Activated CD8-positive, alpha-beta T cell treated with anti-CD3 and anti-CD28 coated beads for 36 hours (primary cell): ENCODE measurements around the gene TAF11. TPM values are rescaled to one million over a fixed set of nuclear protein-coding genes. Genes with fewer than 3 reads are reported as not detected.

Experiments
- ATAC-seq: fragments of 200-7000 bp; cut with Tn5 transposase; one replicate; pipeline ENCODE4 v1.10.0; 2021; ENCODE audit warnings: mild to moderate bottlenecking, moderate library complexity
- CTCF ChIA-PET: fragments of 350-600 bp; sonication (Branson Sonifier 250); formaldehyde crosslinking; loops from one replicate; lab custom pipeline; 2021; ENCODE audit warnings: antibody characterized with exemption; lab: Charles Lee
- POLR2A ChIA-PET: fragments of 350-600 bp; sonication (Branson Sonifier 250); formaldehyde crosslinking; loops from one replicate; lab custom pipeline; 2021; ENCODE audit warnings: antibody characterized with exemption; lab: Charles Lee
- DNase-seq: peaks from one replicate; pipeline ENCODE4 v3.0.0-alpha.2; 2020
- H3K27ac Mint-ChIP-seq: one replicate; pipeline ENCODE4 v1.8.0; 2021; ENCODE audit warnings: mild to moderate bottlenecking, mixed read lengths
- H3K27me3 Mint-ChIP-seq: one replicate; pipeline ENCODE4 v1.8.0; 2021; ENCODE audit warnings: mixed read lengths
- H3K36me3 Mint-ChIP-seq: one replicate; pipeline ENCODE4 v1.8.0; 2021; ENCODE audit warnings: low read depth, mixed read lengths
- H3K4me1 Mint-ChIP-seq: one replicate; pipeline ENCODE4 v1.8.0; 2021; ENCODE audit warnings: low read depth, mixed read lengths
- H3K4me3 Mint-ChIP-seq: one replicate; pipeline ENCODE4 v1.8.0; 2021; ENCODE audit warnings: mild to moderate bottlenecking, moderate library complexity, mixed read lengths
- H3K9me3 Mint-ChIP-seq: one replicate; pipeline ENCODE4 v1.8.0; 2021; ENCODE audit warnings: mixed read lengths
- intact Hi-C: fragments of 100-400 bp; cut with micrococcal nuclease; formaldehyde crosslinking; loops from one replicate; pipeline ENCODE4 v1.10.0; 2022
- total RNA-seq, 2 experiments: library from RNA; stranded (reverse); gene quantifications; one replicate each; pipeline ENCODE4 v1.2.3, GENCODE V29; 2021
- TF ChIP-seq, protein P1 (sequence below): fragments of 200-600 bp; IDR thresholded peaks from one replicate; pipeline ENCODE4 v1.8.0; 2022; ENCODE audit warnings: antibody characterized with exemption, mild to moderate bottlenecking

Gene TAF11
- total RNA-seq, 2 experiments from 2014 or later: 29.3 to 29.4 TPM

DNA sequence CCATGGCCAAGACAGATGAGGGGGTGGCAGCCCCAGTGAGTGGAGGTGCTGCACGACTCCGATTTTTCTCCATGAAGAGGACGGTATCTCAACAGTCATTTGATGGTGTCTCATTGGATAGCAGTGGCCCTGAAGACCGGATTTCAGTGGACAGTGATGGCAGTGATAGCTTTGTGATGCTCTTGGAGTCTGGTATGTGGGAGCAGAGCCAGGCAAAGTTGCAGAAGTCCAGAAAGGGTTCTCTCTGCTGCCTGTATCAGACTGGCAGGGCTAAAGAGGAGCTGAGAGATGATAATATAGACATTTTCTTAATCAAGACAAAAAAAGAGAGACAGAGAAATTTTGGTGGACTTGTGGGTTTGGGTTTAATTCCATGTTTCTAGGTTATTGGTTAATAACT, 23.8 kb downstream of the TAF11 start:
- ATAC-seq: no peak
- ChIA-PET POLR2A (interaction anchor here (0.6 kb wide), 1 partner anchor 35 kb away, joined by 3 read pairs; no protein-coding TSS in a partner anchor), CTCF (interaction anchor here (1.6 kb wide), 1 partner anchor 9 kb away, joined by 4 read pairs; no protein-coding TSS in a partner anchor)
- H3K4me3 Mint-ChIP-seq: no peak overlapping the region
- H3K27ac Mint-ChIP-seq: no peak overlapping the region
- H3K27me3 Mint-ChIP-seq: no peaks in the 10 kb centered on the region
- TF ChIP-seq, protein P1, sequence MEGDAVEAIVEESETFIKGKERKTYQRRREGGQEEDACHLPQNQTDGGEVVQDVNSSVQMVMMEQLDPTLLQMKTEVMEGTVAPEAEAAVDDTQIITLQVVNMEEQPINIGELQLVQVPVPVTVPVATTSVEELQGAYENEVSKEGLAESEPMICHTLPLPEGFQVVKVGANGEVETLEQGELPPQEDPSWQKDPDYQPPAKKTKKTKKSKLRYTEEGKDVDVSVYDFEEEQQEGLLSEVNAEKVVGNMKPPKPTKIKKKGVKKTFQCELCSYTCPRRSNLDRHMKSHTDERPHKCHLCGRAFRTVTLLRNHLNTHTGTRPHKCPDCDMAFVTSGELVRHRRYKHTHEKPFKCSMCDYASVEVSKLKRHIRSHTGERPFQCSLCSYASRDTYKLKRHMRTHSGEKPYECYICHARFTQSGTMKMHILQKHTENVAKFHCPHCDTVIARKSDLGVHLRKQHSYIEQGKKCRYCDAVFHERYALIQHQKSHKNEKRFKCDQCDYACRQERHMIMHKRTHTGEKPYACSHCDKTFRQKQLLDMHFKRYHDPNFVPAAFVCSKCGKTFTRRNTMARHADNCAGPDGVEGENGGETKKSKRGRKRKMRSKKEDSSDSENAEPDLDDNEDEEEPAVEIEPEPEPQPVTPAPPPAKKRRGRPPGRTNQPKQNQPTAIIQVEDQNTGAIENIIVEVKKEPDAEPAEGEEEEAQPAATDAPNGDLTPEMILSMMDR: no peak
- no peaks in the 10 kb centered on the region for H3K9me3 Mint-ChIP-seq
- DNase-seq: no peak
- peaks cover 9% of the 10 kb centered on the region for H3K36me3 Mint-ChIP-seq
- no peaks in the 10 kb centered on the region for H3K4me1 Mint-ChIP-seq
- intact Hi-C loops: no loop called here

DNA sequence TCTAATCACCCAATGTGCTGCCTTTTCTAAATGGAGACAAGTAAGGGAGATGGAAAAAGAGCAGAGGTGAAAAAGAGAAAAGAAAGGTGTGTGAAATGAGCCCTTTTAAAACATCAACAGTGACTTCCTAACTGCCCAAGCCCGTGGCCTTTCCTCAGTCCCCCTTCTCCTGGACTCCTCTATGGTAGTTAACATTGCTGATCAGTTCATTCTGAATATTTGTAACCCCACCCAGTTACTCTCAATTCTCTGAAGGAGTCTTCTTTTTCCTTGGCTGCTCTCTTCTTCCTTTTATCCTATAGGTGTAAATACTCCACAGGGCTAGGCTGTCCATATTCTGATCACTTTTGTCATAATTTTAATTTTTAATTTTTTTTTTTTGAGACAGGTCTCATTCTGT, 27.1 kb downstream of the TAF11 start:
- intact Hi-C loops: no loop called here
- H3K4me3 Mint-ChIP-seq: no peak overlapping the region

DNA sequence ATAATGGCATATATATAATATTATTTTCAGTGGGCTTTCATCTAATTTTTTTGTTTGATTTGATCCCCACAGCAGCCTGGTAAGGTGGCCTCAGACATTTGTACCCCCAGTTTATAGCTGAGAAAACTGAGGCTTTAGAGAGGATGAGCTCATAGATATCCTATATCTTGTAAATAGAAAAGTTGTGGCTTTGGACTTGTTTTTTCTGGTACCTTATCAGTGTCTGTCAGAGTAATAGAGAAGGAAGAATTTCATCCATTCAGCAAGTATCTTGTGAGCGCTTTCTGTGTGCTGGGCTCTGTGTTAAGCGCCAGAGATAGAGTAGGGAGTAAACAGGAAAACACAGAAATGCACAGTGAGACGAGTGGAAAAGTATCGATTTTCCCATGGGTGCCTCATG, 27.9 kb downstream of the TAF11 start:
- POLR2A ChIA-PET: interaction anchor here (1.0 kb wide), 1 partner anchor 12 kb away, joined by 3 read pairs; no protein-coding TSS in a partner anchor
- TF ChIP-seq, protein P1: no peak
- peaks cover 31% of the 10 kb centered on the region for H3K36me3 Mint-ChIP-seq
- H3K27me3 Mint-ChIP-seq: no peaks in the 10 kb centered on the region
- H3K4me3 Mint-ChIP-seq: no peak overlapping the region
- DNase-seq: no peak
- no peaks in the 10 kb centered on the region for H3K4me1 Mint-ChIP-seq
- H3K9me3 Mint-ChIP-seq: no peaks in the 10 kb centered on the region
- H3K27ac Mint-ChIP-seq: no peak overlapping the region
- CTCF ChIA-PET: no interaction called here
- ATAC-seq: no peak
- intact Hi-C loops: no loop called here

More for the DNA sequence above, 27.1 kb downstream of the TAF11 start:
- H3K27me3 Mint-ChIP-seq: no peaks in the 10 kb centered on the region
- no peak overlapping the region for H3K27ac Mint-ChIP-seq
- H3K9me3 Mint-ChIP-seq: no peaks in the 10 kb centered on the region
- POLR2A ChIA-PET: no interaction called here
- TF ChIP-seq, protein P1: no peak
- H3K4me1 Mint-ChIP-seq: no peaks in the 10 kb centered on the region
- H3K36me3 Mint-ChIP-seq: peaks cover 28% of the 10 kb centered on the region
- DNase-seq: no peak
- CTCF ChIA-PET: no interaction called here
- no peak for ATAC-seq

DNA sequence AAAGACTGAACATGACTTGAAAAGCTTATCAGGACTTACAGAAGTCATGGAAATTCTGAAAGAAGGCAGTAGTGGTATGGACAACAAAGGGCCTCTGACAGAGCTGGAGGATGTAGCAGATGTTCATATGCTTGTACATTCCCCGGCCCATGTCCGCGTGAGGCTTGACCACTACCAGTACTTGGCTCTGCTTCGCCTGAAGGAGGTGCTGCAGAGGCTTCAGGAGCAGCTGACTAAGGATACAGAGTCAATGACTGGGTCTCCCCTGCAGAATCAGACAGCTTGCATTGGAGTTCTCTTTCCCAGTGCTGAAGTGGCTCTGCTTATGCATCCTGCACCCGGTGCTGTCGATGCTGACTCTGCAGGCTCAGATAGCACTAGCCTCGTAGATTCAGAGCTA, 29.2 kb downstream of the TAF11 start:
- Mint-ChIP-seq H3K27ac (no peak overlapping the region), H3K4me3 (no peak overlapping the region), H3K9me3 (no peaks in the 10 kb centered on the region), H3K27me3 (no peaks in the 10 kb centered on the region), H3K4me1 (no peaks in the 10 kb centered on the region), H3K36me3 (peaks cover 30% of the 10 kb centered on the region)
- intact Hi-C loops: no loop called here
- no peak for DNase-seq
- no peak for ATAC-seq
- ChIA-PET POLR2A (interaction anchor here (1.0 kb wide), 1 partner anchor 13 kb away, joined by 3 read pairs; no protein-coding TSS in a partner anchor), CTCF (no interaction called here)
- TF ChIP-seq, protein P1: no peak

DNA sequence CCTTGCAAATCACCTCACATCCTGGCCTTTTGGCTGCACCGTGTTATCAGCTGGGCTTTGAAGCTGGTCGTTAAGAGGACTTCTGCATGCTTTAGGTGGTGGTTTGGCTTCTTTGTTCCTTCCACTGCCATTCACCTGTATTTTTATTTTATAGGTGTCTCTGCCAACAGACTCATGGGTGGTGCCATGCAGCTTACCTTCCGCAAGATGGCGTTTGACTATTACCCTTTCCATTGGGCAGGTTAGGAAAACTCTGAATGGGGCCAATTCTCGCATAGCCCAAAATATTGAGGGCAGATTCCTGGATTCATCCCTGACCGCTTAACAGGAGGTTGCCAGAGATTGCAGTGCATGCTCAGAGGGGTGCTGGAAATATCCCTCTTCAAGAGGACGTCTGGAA, 32.4 kb downstream of the TAF11 start:
- no peak for ATAC-seq
- ChIA-PET CTCF (interaction anchor here (1.4 kb wide), 1 partner anchor 18 kb away, joined by 4 read pairs; no protein-coding TSS in a partner anchor), POLR2A (no interaction called here)
- TF ChIP-seq, protein P1: no peak
- H3K4me3 Mint-ChIP-seq: no peak overlapping the region
- DNase-seq: no peak
- no peaks in the 10 kb centered on the region for H3K4me1 Mint-ChIP-seq
- no peaks in the 10 kb centered on the region for H3K27me3 Mint-ChIP-seq
- H3K36me3 Mint-ChIP-seq: peaks cover 28% of the 10 kb centered on the region
- intact Hi-C loops: no loop called here
- no peaks in the 10 kb centered on the region for H3K9me3 Mint-ChIP-seq
- no peak overlapping the region for H3K27ac Mint-ChIP-seq
